PC-9 (cell line): ENCODE measurements around the gene RNF126.
"Not testable (repeated sequence)": the region's sequence is repeated elsewhere in the genome, so short reads cannot be mapped to it uniquely, and the experiment has no call there.

Experiments
- EZH2 ChIP-seq: fragments of 200-600 bp; sonication (generic); IDR thresholded peaks from 2 replicates; pipeline ENCODE4 v1.8.0; 2017; ENCODE audit warnings: antibody characterized with exemption, low read depth
- TF ChIP-seq, protein P1 (sequence below): fragments of 200-600 bp; sonication (generic); conservative IDR thresholded peaks from 2 replicates; pipeline ENCODE4 v1.6.1; 2017; ENCODE audit warnings: mixed run types, antibody characterized with exemption, mild to moderate bottlenecking, moderate library complexity

DNA sequence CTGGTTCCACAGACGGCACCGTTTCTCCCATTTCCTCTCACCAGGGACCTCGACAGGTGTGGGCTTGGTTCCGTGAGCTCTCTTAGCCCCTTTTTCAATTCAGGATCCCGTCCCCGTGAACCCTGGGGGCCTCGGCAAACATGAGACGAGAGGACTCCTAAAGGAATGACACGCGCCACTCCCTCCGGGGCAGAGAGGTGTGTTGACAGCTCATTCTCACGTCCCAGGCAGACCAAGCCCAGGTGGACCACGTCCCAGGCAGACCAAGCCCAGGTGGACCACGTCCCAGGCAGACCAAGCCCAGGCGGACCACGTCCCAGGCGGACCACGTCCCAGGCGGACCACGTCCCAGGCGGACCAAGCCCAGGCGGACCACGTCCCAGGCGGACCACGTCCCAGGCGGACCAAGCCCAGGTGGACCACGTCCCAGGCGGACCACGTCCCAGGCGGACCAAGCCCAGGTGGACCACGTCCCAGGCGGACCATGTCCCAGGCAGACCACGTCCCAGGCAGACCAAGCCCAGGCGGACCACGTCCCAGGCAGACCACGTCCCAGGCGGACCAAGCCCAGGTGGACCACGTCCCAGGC lies 4.1 kb upstream of the RNF126 start:
- TF ChIP-seq, protein P1, sequence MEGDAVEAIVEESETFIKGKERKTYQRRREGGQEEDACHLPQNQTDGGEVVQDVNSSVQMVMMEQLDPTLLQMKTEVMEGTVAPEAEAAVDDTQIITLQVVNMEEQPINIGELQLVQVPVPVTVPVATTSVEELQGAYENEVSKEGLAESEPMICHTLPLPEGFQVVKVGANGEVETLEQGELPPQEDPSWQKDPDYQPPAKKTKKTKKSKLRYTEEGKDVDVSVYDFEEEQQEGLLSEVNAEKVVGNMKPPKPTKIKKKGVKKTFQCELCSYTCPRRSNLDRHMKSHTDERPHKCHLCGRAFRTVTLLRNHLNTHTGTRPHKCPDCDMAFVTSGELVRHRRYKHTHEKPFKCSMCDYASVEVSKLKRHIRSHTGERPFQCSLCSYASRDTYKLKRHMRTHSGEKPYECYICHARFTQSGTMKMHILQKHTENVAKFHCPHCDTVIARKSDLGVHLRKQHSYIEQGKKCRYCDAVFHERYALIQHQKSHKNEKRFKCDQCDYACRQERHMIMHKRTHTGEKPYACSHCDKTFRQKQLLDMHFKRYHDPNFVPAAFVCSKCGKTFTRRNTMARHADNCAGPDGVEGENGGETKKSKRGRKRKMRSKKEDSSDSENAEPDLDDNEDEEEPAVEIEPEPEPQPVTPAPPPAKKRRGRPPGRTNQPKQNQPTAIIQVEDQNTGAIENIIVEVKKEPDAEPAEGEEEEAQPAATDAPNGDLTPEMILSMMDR, result not testable (repeated sequence)
- not testable (repeated sequence) for TF ChIP-seq EZH2
